Hepatocyte (in vitro differentiated cells): ENCODE measurements around the gene FYN.

Experiments used
- EZH2 ChIP-seq: fragments of 200-600 bp; sonication (generic); IDR thresholded peaks from 2 replicates; pipeline ENCODE4 v1.6.1; 2016; ENCODE audit warnings: antibody characterized with exemption, mild to moderate bottlenecking, borderline replicate concordance
- TF ChIP-seq, protein P1 (sequence below): fragments of 200-600 bp; sonication (generic); IDR thresholded peaks from 2 replicates; pipeline ENCODE4 v1.5.1; 2016; ENCODE audit warnings: antibody characterized with exemption, mild to moderate bottlenecking; ENCODE audit not compliant: poor library complexity

DNA sequence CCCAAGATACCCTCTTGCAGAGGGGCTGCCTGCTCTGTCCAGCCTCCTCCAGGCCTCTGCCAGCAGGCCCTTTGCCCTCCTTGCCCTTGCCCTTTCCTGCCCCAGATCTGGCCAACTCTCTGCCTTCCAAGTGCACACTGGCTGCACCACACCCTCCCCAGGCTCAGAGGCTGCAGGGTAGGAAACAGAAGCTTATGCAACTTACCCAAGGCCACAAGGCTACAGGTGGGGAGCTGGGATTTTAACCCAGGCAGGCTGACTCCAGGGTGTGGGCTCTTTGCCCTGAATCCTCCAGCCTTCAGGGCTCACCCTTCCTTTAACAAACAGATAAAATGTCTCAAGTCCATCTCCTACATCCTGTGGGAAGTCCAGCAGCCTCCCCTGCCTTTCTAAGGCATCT, 253.1 kb downstream of the FYN start:
- TF ChIP-seq, protein P1, sequence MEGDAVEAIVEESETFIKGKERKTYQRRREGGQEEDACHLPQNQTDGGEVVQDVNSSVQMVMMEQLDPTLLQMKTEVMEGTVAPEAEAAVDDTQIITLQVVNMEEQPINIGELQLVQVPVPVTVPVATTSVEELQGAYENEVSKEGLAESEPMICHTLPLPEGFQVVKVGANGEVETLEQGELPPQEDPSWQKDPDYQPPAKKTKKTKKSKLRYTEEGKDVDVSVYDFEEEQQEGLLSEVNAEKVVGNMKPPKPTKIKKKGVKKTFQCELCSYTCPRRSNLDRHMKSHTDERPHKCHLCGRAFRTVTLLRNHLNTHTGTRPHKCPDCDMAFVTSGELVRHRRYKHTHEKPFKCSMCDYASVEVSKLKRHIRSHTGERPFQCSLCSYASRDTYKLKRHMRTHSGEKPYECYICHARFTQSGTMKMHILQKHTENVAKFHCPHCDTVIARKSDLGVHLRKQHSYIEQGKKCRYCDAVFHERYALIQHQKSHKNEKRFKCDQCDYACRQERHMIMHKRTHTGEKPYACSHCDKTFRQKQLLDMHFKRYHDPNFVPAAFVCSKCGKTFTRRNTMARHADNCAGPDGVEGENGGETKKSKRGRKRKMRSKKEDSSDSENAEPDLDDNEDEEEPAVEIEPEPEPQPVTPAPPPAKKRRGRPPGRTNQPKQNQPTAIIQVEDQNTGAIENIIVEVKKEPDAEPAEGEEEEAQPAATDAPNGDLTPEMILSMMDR = no peak
- no peak for TF ChIP-seq EZH2
